Progenitor cell of endocrine pancreas (in vitro differentiated cells): ENCODE measurements around the gene SSX2IP. TPM values are rescaled to one million over a fixed set of nuclear protein-coding genes. Genes with fewer than 3 reads are reported as not detected.

Source experiments
- DNase-seq: peaks from one replicate; pipeline ENCODE4 v3.0.0; 2021; ENCODE audit warnings: low spot score; ENCODE audit not compliant: unreplicated experiment
- H3K27ac Mint-ChIP-seq: 2 replicates; pipeline ENCODE4 v1.8.0; 2021; ENCODE audit warnings: mild to moderate bottlenecking, moderate library complexity, mixed read lengths
- H3K27me3 Mint-ChIP-seq: 2 replicates; pipeline ENCODE4 v1.8.0; 2021; ENCODE audit warnings: mixed read lengths
- H3K36me3 Mint-ChIP-seq: 2 replicates; pipeline ENCODE4 v1.8.0; 2022; ENCODE audit warnings: mixed read lengths; ENCODE audit not compliant: insufficient read depth
- H3K4me1 Mint-ChIP-seq: 2 replicates; pipeline ENCODE4 v1.8.0; 2021; ENCODE audit warnings: low read depth, mixed read lengths
- H3K4me3 Mint-ChIP-seq: 2 replicates; pipeline ENCODE4 v1.8.0; 2021; ENCODE audit warnings: low read depth, mild to moderate bottlenecking, moderate library complexity, mixed read lengths
- H3K9me3 Mint-ChIP-seq: 2 replicates; pipeline ENCODE4 v1.8.0; 2021; ENCODE audit warnings: low read depth, mixed read lengths
- CTCF ChIP-seq: fragments of 200-600 bp; sonication (generic); IDR thresholded peaks from one replicate; pipeline ENCODE4 v1.5.0; 2021; ENCODE audit warnings: antibody characterized with exemption, mild to moderate bottlenecking; ENCODE audit not compliant: unreplicated experiment
- total RNA-seq: library from RNA; stranded (reverse); gene quantifications from 2 replicates; pipeline ENCODE4 v1.2.1, GENCODE V29; 2021

Gene SSX2IP
- total RNA-seq, 1 donor from 2014 or later = 36.4 TPM

GRCh38 chr1:84611796-84612195, 78.5 kb downstream of the SSX2IP start:
- peaks cover 28% of the 10 kb centered on the region for H3K36me3 Mint-ChIP-seq
- peaks cover 9% of the 10 kb centered on the region for H3K4me1 Mint-ChIP-seq
- H3K27me3 Mint-ChIP-seq = no peaks in the 10 kb centered on the region
- H3K27ac Mint-ChIP-seq = peak overlapping the region; percentile 83
- no peak for DNase-seq
- no peak overlapping the region for H3K4me3 Mint-ChIP-seq
- peaks cover 29% of the 10 kb centered on the region for H3K9me3 Mint-ChIP-seq
- no peak for TF ChIP-seq CTCF

GRCh38 chr1:84611091-84611490, 79.2 kb downstream of the SSX2IP start:
- peaks cover 36% of the 10 kb centered on the region for H3K9me3 Mint-ChIP-seq
- H3K4me1 Mint-ChIP-seq = peaks cover 7% of the 10 kb centered on the region
- peaks cover 31% of the 10 kb centered on the region for H3K36me3 Mint-ChIP-seq
- DNase-seq = no peak
- H3K27ac Mint-ChIP-seq = peak overlapping the region; percentile 83
- no peaks in the 10 kb centered on the region for H3K27me3 Mint-ChIP-seq
- no peak for TF ChIP-seq CTCF
- H3K4me3 Mint-ChIP-seq = no peak overlapping the region

GRCh38 chr1:84606977-84607376, 83.3 kb downstream of the SSX2IP start:
- H3K9me3 Mint-ChIP-seq = peaks cover 43% of the 10 kb centered on the region
- peaks cover 12% of the 10 kb centered on the region for H3K4me1 Mint-ChIP-seq

GRCh38 chr1:84605157-84605556, 85.1 kb downstream of the SSX2IP start:
- Mint-ChIP-seq H3K9me3 (peaks cover 38% of the 10 kb centered on the region), H3K27me3 (no peaks in the 10 kb centered on the region), H3K27ac (no peak overlapping the region), H3K4me3 (no peak overlapping the region), H3K36me3 (peaks cover 20% of the 10 kb centered on the region), H3K4me1 (peaks cover 5% of the 10 kb centered on the region)
- DNase-seq = no peak
- no peak for TF ChIP-seq CTCF

More at GRCh38 chr1:84606977-84607376, 83.3 kb downstream of the SSX2IP start:
- Mint-ChIP-seq H3K27me3 (no peaks in the 10 kb centered on the region), H3K4me3 (no peak overlapping the region), H3K27ac (no peak overlapping the region), H3K36me3 (peaks cover 29% of the 10 kb centered on the region)
- no peak for TF ChIP-seq CTCF
- no peak for DNase-seq

GRCh38 chr1:84603941-84604830, 86.1 kb downstream of the SSX2IP start:
- no peak for DNase-seq
- H3K27me3 Mint-ChIP-seq = no peaks in the 10 kb centered on the region
- no peak for TF ChIP-seq CTCF

More at GRCh38 chr1:84603941-84604830, 86.1 kb downstream of the SSX2IP start:
- Mint-ChIP-seq H3K4me3 (no peak overlapping the region), H3K27ac (peak overlapping the region; percentile 63), H3K4me1 (peaks cover 12% of the 10 kb centered on the region), H3K9me3 (peaks cover 38% of the 10 kb centered on the region), H3K36me3 (peaks cover 20% of the 10 kb centered on the region)
